H1 (cell line): ENCODE measurements around the gene PRRT4. TPM values are rescaled to one million over a fixed set of nuclear protein-coding genes. Genes with fewer than 3 reads are reported as not detected.

Experiments
- CTCF ChIA-PET: fragments of 300-600 bp; sonication (Branson Sonifier 250); formaldehyde crosslinking; loops from one replicate; lab custom pipeline; 2021; ENCODE audit not compliant: partially characterized antibody; lab: Charles Lee
- POLR2A ChIA-PET: fragments of 300-600 bp; sonication (Branson Sonifier 250); formaldehyde crosslinking; loops from one replicate; lab custom pipeline; 2021; ENCODE audit warnings: inconsistent platforms; ENCODE audit not compliant: partially characterized antibody; lab: Charles Lee
- DNase-seq, 2 experiments: peaks; one replicate each; pipeline versions ENCODE4 v3.0.0 to v3.0.0-alpha.2; 2010 to 2022; ENCODE audit warnings: low spot score in 2 of 2, low read depth in 1 of 2, mixed read lengths in 1 of 2
- FAIRE-seq: peaks from 2 replicates; lab custom pipeline; 2011; peaks lifted over from hg19 to GRCh38; lab: Jason Lieb, UNC
- H2AFZ ChIP-seq: 2 replicates; pipeline ENCODE4 v1.8.1; 2012; ENCODE audit warnings: low read length, inconsistent platforms
- H2AK5ac ChIP-seq: 2 replicates; pipeline ENCODE4 v1.6.1; 2013; ENCODE audit warnings: low read depth, low read length
- H2BK120ac ChIP-seq: replicated peaks from 2 replicates; pipeline ENCODE3; 2013; ENCODE audit warnings: low read depth, low read length, inconsistent platforms
- H2BK12ac ChIP-seq: 2 replicates; pipeline ENCODE4 v1.6.1; 2013; ENCODE audit warnings: low read depth, low read length
- H2BK15ac ChIP-seq: 2 replicates; pipeline ENCODE4 v1.6.1; 2013; ENCODE audit warnings: low read length
- H2BK20ac ChIP-seq: 2 replicates; pipeline ENCODE4 v1.6.1; 2013; ENCODE audit warnings: low read length
- H2BK5ac ChIP-seq: 2 replicates; pipeline ENCODE4 v1.6.1; 2013; ENCODE audit warnings: low read depth, low read length
- H3K14ac ChIP-seq: 2 replicates; pipeline ENCODE4 v1.6.1; 2013; ENCODE audit warnings: inconsistent platforms; ENCODE audit not compliant: insufficient read length
- H3K18ac ChIP-seq: 2 replicates; pipeline ENCODE4 v1.6.1; 2013; ENCODE audit warnings: low read length; ENCODE audit errors: extremely low read depth
- H3K23ac ChIP-seq: 2 replicates; pipeline ENCODE4 v1.6.1; 2013; ENCODE audit warnings: inconsistent platforms; ENCODE audit not compliant: insufficient read length
- H3K23me2 ChIP-seq: 2 replicates; pipeline ENCODE4 v1.6.1; 2013; ENCODE audit warnings: low read depth, low read length
- H3K27ac ChIP-seq: 2 replicates; pipeline ENCODE4 v1.6.1; 2011; ENCODE audit warnings: low read depth, low read length, inconsistent platforms
- H3K27me3 ChIP-seq, 4 experiments: replicated peaks in 1 of 4; 1 replicate in 1 of 4; 2 replicates in 3 of 4; pipeline versions ENCODE4 v1.6.1 to v1.8.1; 2011 to 2013; ENCODE audit warnings: low read length in 3 of 4, mild to moderate bottlenecking in 3 of 4, inconsistent platforms in 2 of 4, mixed read lengths in 2 of 4, moderate library complexity in 1 of 4; ENCODE audit not compliant: control insufficient read depth in 3 of 4, insufficient read depth in 3 of 4; ENCODE audit errors: extremely low read depth in 1 of 4
- H3K36me3 ChIP-seq, 4 experiments: 2 replicates each; pipeline versions ENCODE4 v1.6.1 to v1.8.1; 2011 to 2013; ENCODE audit warnings: mild to moderate bottlenecking in 4 of 4, low read length in 3 of 4, moderate library complexity in 2 of 4, control low read depth in 1 of 4, inconsistent platforms in 1 of 4; ENCODE audit not compliant: insufficient read depth in 4 of 4, control insufficient read depth in 2 of 4
- H3K4ac ChIP-seq: replicated peaks from 2 replicates; pipeline ENCODE3; 2013; ENCODE audit warnings: low read length, low read depth, mixed read lengths, inconsistent platforms; ENCODE audit not compliant: insufficient read length
- H3K4me1 ChIP-seq, 4 experiments: replicated peaks in 1 of 4; 1 replicate in 1 of 4; 2 replicates in 3 of 4; pipeline versions ENCODE4 v1.6.1 to v1.8.1; 2011 to 2013; ENCODE audit warnings: low read length in 3 of 4, inconsistent platforms in 2 of 4, mixed read lengths in 1 of 4; ENCODE audit not compliant: insufficient read depth in 4 of 4, control insufficient read depth in 3 of 4
- H3K4me2 ChIP-seq, 2 experiments: 2 replicates each; pipeline versions ENCODE4 v1.6.1 to v1.8.1; 2011 to 2013; ENCODE audit warnings: low read depth in 2 of 2, low read length in 2 of 2, control low read depth in 1 of 2, inconsistent platforms in 1 of 2, mild to moderate bottlenecking in 1 of 2; ENCODE audit not compliant: insufficient read depth in 1 of 2
- H3K4me3 ChIP-seq, 4 experiments: fragments of 200-600, 300-600 bp in 1 of 4; sonication (generic), shearing (Covaris generic), sonication (Bioruptor Twin) in 1 of 4; 2 replicates each; pipeline versions ENCODE4 v1.5.1 to v1.8.1; 2011 to 2016; ENCODE audit warnings: low read length in 4 of 4, low read depth in 3 of 4, control low read depth in 2 of 4, inconsistent platforms in 2 of 4, mild to moderate bottlenecking in 2 of 4, mixed read lengths in 1 of 4, moderate library complexity in 1 of 4; ENCODE audit not compliant: insufficient read depth in 2 of 4; ENCODE audit errors: extremely low read depth in 1 of 4
- H3K56ac ChIP-seq: replicated peaks from 2 replicates; pipeline ENCODE3; 2013; ENCODE audit warnings: low read depth, mild to moderate bottlenecking, mixed read lengths, low read length, inconsistent platforms; ENCODE audit not compliant: insufficient read length
- H3K79me1 ChIP-seq: 2 replicates; pipeline ENCODE4 v1.6.1; 2013; ENCODE audit warnings: low read depth, low read length, control low read depth
- H3K79me2 ChIP-seq, 2 experiments: 2 replicates each; pipeline versions ENCODE4 v1.6.1 to v1.8.1; 2012 to 2013; ENCODE audit warnings: low read length in 2 of 2, mild to moderate bottlenecking in 2 of 2, inconsistent platforms in 1 of 2; ENCODE audit not compliant: insufficient read depth in 2 of 2, control insufficient read depth in 1 of 2
- H3K9ac ChIP-seq, 4 experiments: replicated peaks in 1 of 4; 1 replicate in 1 of 4; 2 replicates in 3 of 4; pipeline versions ENCODE4 v1.6.1 to v1.8.1; 2011 to 2013; ENCODE audit warnings: low read depth in 3 of 4, low read length in 3 of 4, control low read depth in 2 of 4, mild to moderate bottlenecking in 2 of 4, moderate library complexity in 2 of 4, inconsistent platforms in 1 of 4; ENCODE audit errors: extremely low read depth in 1 of 4
- H3K9me3 ChIP-seq, 2 experiments: 2 replicates each; pipeline versions ENCODE4 v1.6.1 to v1.8.1; 2012 to 2013; ENCODE audit warnings: mild to moderate bottlenecking in 2 of 2, moderate library complexity in 2 of 2, control low read depth in 1 of 2, inconsistent platforms in 1 of 2, low read depth in 1 of 2, low read length in 1 of 2, mixed read lengths in 1 of 2; ENCODE audit not compliant: insufficient read depth in 2 of 2
- H4K20me1 ChIP-seq, 2 experiments: replicated peaks in 1 of 2; 2 replicates each; pipeline versions ENCODE3 to v1.8.1; 2011 to 2013; ENCODE audit warnings: inconsistent platforms in 2 of 2, low read length in 2 of 2, mild to moderate bottlenecking in 1 of 2; ENCODE audit not compliant: insufficient read depth in 2 of 2, control insufficient read depth in 1 of 2
- H4K5ac ChIP-seq: 2 replicates; pipeline ENCODE4 v1.6.1; 2013; ENCODE audit warnings: low read length, low read depth, mixed read lengths, inconsistent platforms; ENCODE audit not compliant: insufficient read length
- H4K8ac ChIP-seq: 2 replicates; pipeline ENCODE4 v1.8.0; 2013; ENCODE audit warnings: mild to moderate bottlenecking, moderate library complexity, low read length, inconsistent platforms; ENCODE audit not compliant: insufficient read depth; ENCODE audit errors: extremely low read depth
- H4K91ac ChIP-seq: replicated peaks from 2 replicates; pipeline ENCODE3; 2013; ENCODE audit warnings: low read length, mixed read lengths, inconsistent platforms; ENCODE audit not compliant: insufficient read length
- CTBP2 ChIP-seq: IDR thresholded peaks from 2 replicates; pipeline ENCODE4 v1.7.0; 2011; ENCODE audit warnings: borderline replicate concordance, mild to moderate bottlenecking, moderate library complexity, mixed read lengths, low read length; ENCODE audit not compliant: insufficient read depth, insufficient read length
- WGBS, 2 experiments: shearing (Covaris generic) in 1 of 2; methylation state at CpG; one replicate each; pipeline versions ENCODE4 v1.1.6 to v1.1.7; 2013 to 2015; ENCODE audit warnings: low lambda C conversion rate in 2 of 2, mixed read lengths in 2 of 2, inconsistent platforms in 1 of 2, low coverage in 1 of 2, missing lambda C conversion rate in 1 of 2; ENCODE audit not compliant: insufficient replicate concordance in 2 of 2, insufficient coverage in 1 of 2, insufficient read length in 1 of 2; ENCODE audit errors: extremely low coverage in 1 of 2, missing lambda C conversion rate in 1 of 2; 5-methylcytosine and 5-hydroxymethylcytosine counted together
- polyA plus RNA-seq, 7 experiments: library from polyadenylated mRNA; depleted of rRNA in 3 of 7; stranded (reverse) in 5 of 7; unstranded in 2 of 7; fragments of >200 nt in 5 of 7; fragments of 200-250 nt in 2 of 7; gene quantifications; 1 replicate in 5 of 7; 2 replicates in 1 of 7; 4 replicates in 1 of 7; pipeline versions ENCODE4 v1.2.1 to v1.2.3, GENCODE V29; 2011 to 2013; ENCODE audit warnings: missing spikeins in 2 of 7, mixed read lengths in 2 of 7
- total RNA-seq: library from RNA; stranded (reverse); fragmentation: NEBNext Ultra II Directional; extraction: Animal tissue kit (Norgen Biotek cat#: 25700); gene quantifications from 2 replicates; pipeline ENCODE4 v1.2.1, GENCODE V29; 2021

The PRRT4 gene
- total and polyA plus RNA-seq, 2 of the 8 experiments (the other 6 are each of a cell fraction or from before 2014, with no cell fraction given) = 0.34 to 1.0 TPM

DNA sequence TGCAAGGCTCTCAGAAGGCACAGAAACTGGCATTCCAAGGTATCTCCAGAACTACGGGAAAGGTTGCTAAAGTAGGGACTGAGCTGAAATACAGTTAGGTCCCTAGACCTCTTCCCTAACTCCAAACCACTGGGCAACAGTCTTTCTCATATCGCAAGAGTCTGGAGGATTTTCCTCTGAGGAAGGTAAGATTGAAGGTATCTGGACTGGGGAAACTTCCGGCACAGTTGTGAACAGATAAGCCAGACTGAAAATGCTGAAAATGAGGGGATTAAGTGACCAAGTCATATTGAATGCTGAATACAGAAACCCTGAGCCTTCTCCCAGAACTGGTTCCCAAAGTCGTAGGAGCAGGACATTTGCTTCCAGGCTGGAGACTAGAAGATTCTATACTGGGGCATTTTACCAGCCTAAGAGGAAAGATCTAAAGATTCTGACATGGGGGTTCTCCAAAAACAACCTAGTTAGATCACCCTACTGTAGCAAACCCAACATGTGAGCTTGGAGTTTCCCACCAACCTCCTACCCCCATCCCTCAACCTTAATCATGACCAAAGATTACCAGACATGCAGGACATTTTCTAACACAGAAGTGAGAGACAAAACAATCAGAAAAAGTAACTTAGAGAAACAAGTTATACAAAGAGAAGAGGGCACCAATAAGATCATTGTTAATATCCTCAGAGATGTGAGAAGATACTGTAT is 2.8 kb upstream of the PRRT4 start:
- Histone ChIP-seq H3K56ac (no peak overlapping the region), H3K9ac (no peak overlapping the region), H2BK15ac (no peak overlapping the region), H3K79me1 (no peaks in the 10 kb centered on the region), H2AK5ac (no peak overlapping the region), H3K14ac (no peak overlapping the region), H4K8ac (no peak overlapping the region), H3K23me2 (peaks cover 8% of the 10 kb centered on the region; the same call in 1 of the 2 replicates), H3K4me3 (no peak overlapping the region), H3K36me3 (peaks cover 0 to 9% (median 0%) of the 10 kb centered on the region in 4 experiments; a peak in 1 of 8 replicates), H3K9me3 (no peaks in the 10 kb centered on the region), H3K4ac (no peak overlapping the region), H4K20me1 (no peaks in the 10 kb centered on the region), H2BK5ac (no peak overlapping the region), H3K27me3 (peaks cover 28 to 62% (median 52%) of the 10 kb centered on the region in 4 experiments), H3K4me1 (peaks cover 0 to 14% (median 7%) of the 10 kb centered on the region in 4 experiments; a peak in 5 of 7 replicates), H3K4me2 (no peak overlapping the region), H3K18ac (no peak overlapping the region), H3K79me2 (no peaks in the 10 kb centered on the region), H4K91ac (no peak overlapping the region), H3K27ac (no peak overlapping the region), H2BK20ac (no peak overlapping the region), H2AFZ (no peak overlapping the region), H4K5ac (no peak overlapping the region), H3K23ac (no peak overlapping the region), H2BK12ac (no peak overlapping the region), H2BK120ac (no peak overlapping the region)
- ChIA-PET POLR2A (no interaction called here), CTCF (interaction anchor here (1.0 to 1.6 kb wide), 4 partner anchors 9 to 29 kb away, joined by 3 to 9 read pairs (median 5); no protein-coding TSS in a partner anchor)
- DNase-seq (no peak), FAIRE-seq (no peak)
- 87% methylated on average over 4 of the region's 4 CpGs; no CpG with 5 or more reads in 1 of the 2 experiments for whole genome bisulfite sequencing, 2 experiments
- TF ChIP-seq CTBP2 = no peak
